ENCODE results near the gene TEKT5. TPM values are rescaled to one million over a fixed set of nuclear protein-coding genes. Genes with fewer than 3 reads are reported as not detected.

Gene TEKT5
- total RNA-seq, 4 donors from 2014 or later = not detected

DNA sequence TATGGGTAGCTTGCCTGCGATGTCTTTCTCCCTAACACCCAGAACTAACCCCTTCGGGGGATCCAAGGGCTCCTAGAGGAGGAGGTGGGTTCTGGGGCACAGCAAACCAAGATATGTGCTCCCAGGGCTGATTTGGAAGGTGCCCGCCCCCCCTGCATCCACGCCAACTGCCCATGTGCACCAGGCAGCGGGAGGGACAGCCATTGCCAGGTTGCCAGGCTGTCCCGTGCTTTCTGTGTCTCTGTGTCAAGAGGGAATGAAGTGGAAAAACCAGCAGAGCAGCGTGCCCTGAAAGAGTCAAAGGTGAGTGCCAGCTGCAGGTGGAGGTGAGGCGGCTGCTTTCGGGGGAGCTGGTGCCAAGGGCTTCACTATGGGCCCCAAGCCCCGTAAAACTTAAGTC, 6.4 kb downstream of the TEKT5 start:
- intact Hi-C loops (cut with DNase I) = no loop called here
- Histone ChIP-seq H3K4me3 (no peak overlapping the region), H3K4me1 (no peaks in the 10 kb centered on the region), H3K36me3 (no peaks in the 10 kb centered on the region), H3K27ac (replicated peaks in 1 of 4) (no peak overlapping the region), H3K9me3 (no peaks in the 10 kb centered on the region), H3K27me3 (peaks cover 0 to 13% (median 0%) of the 10 kb centered on the region in 4 donors)
- peak; percentile 53 for DNase-seq (ENCODE audit: extremely low spot score)
- WGBS = 81% methylated on average over 7 of the region's 10 CpGs
- TF ChIP-seq EP300 (IDR thresholded peaks at IDR 0.05) (no peak), POLR2A (IDR thresholded peaks at IDR 0.05; ENCODE audit: low read depth) (no peak), POLR2AphosphoS5 (IDR thresholded peaks at IDR 0.05) (no peak)
- TF ChIP-seq, protein P1, sequence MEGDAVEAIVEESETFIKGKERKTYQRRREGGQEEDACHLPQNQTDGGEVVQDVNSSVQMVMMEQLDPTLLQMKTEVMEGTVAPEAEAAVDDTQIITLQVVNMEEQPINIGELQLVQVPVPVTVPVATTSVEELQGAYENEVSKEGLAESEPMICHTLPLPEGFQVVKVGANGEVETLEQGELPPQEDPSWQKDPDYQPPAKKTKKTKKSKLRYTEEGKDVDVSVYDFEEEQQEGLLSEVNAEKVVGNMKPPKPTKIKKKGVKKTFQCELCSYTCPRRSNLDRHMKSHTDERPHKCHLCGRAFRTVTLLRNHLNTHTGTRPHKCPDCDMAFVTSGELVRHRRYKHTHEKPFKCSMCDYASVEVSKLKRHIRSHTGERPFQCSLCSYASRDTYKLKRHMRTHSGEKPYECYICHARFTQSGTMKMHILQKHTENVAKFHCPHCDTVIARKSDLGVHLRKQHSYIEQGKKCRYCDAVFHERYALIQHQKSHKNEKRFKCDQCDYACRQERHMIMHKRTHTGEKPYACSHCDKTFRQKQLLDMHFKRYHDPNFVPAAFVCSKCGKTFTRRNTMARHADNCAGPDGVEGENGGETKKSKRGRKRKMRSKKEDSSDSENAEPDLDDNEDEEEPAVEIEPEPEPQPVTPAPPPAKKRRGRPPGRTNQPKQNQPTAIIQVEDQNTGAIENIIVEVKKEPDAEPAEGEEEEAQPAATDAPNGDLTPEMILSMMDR (IDR thresholded peaks at IDR 0.05) = no peak

DNA sequence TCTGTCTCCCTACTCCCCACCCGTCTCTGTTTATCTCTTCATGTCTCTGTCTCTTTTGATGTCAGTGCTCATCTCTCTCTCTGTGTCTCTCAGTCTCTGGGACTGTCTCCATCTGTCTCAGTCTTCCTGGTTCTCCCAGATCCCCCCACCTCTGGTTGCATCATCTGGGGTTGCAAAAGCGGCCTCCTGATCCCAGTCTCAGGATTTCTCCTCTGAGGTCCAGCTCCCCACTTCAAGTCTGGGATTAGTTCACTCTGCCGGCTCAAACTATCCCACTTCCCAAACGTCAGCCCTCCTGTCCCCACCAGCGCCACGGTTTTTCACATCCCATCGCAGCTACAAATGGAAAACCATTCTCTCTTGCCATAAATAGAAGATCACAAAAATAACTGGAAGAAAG, 9.0 kb downstream of the TEKT5 start:
- no peaks in the 10 kb centered on the region for H3K4me1 ChIP-seq
- TF ChIP-seq POLR2A (IDR thresholded peaks at IDR 0.05; ENCODE audit: low read depth) = no peak
- TF ChIP-seq, protein P1 (IDR thresholded peaks at IDR 0.05) = no peak
- no peak for TF ChIP-seq EP300 (IDR thresholded peaks at IDR 0.05)
- no peak for TF ChIP-seq POLR2AphosphoS5 (IDR thresholded peaks at IDR 0.05)
- no peak overlapping the region for H3K4me3 ChIP-seq
- H3K9me3 ChIP-seq = no peaks in the 10 kb centered on the region
- intact Hi-C loops (cut with DNase I) = no loop called here
- no peak overlapping the region for H3K27ac ChIP-seq (replicated peaks in 1 of 4)
- peaks cover 0 to 22% (median 0%) of the 10 kb centered on the region in 4 donors for H3K27me3 ChIP-seq
- H3K36me3 ChIP-seq = no peaks in the 10 kb centered on the region
- WGBS = 93% methylated on average over 7 of the region's 7 CpGs
- peak; percentile 42 for DNase-seq (ENCODE audit: extremely low spot score)

DNA sequence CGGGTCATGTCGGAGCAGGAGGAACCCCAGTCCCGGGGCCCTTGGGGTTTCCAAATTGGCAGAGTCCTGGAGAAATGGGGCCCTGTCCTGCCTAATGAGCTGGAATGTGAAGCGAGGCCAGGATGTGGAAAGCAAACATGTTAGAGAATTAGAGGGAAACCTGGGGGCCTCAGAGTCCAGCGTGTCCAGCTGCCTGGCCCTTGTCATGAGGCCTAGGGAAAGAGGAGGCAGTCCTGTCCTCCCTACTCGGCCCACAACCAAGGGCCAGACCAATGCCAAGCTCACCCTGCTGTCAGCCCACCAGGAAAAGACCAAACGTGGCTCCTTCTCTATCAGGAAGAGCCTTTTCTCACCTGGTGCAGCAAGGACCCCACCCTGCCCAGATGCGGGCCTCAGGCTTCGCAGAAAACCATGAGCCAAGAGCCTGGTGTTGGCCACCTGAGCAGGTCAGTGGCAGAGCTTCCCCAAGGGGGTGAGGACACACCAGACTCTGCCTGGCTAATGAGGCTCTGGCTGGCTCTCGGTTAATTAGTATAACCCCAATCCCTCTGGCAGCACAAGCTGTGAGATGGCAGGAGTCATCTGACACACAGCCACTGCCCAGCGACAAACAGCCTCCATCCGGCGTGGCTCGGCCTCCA, 10.1 kb downstream of the TEKT5 start:
- H3K4me3 ChIP-seq = no peak overlapping the region
- TF ChIP-seq EP300 (IDR thresholded peaks at IDR 0.05) = no peak
- TF ChIP-seq, protein P1 (IDR thresholded peaks at IDR 0.05) = no peak
- TF ChIP-seq POLR2A (IDR thresholded peaks at IDR 0.05; ENCODE audit: low read depth) = no peak
- TF ChIP-seq POLR2AphosphoS5 (IDR thresholded peaks at IDR 0.05) = no peak
- no peaks in the 10 kb centered on the region for H3K9me3 ChIP-seq
- peak; percentile 79 for DNase-seq (ENCODE audit: extremely low spot score)
- H3K4me1 ChIP-seq = no peaks in the 10 kb centered on the region
- no peaks in the 10 kb centered on the region for H3K36me3 ChIP-seq
- H3K27ac ChIP-seq (replicated peaks in 1 of 4) = no peak overlapping the region
- intact Hi-C loops (cut with DNase I) = no loop called here
- peaks cover 0 to 19% (median 0%) of the 10 kb centered on the region in 4 donors for H3K27me3 ChIP-seq
- WGBS = 47% methylated on average over 11 of the region's 14 CpGs

DNA sequence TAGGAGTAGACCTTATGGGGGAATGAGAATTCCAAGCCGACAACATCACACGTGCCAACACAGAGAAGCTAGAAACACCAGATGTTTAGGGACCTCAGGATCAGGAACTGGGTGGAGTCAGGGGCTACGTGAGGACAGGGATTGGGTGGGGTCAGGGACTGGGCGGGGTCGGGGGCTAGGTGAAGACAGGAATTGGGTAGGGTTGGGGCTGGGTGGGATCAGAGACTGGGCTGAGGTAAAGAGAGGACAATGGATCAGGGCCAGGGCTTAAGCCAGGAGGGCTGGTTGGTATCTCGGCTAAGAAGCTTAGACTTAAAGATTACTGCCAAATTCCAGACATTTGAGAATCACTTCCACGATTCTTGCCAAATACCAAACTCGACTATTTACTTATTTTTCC, 11.6 kb downstream of the TEKT5 start:
- Histone ChIP-seq H3K36me3 (no peaks in the 10 kb centered on the region), H3K27ac (replicated peaks in 1 of 4) (no peak overlapping the region), H3K4me3 (no peak overlapping the region), H3K27me3 (peaks cover 0 to 22% (median 0%) of the 10 kb centered on the region in 4 donors), H3K4me1 (no peaks in the 10 kb centered on the region), H3K9me3 (no peaks in the 10 kb centered on the region)
- TF ChIP-seq, protein P1 (IDR thresholded peaks at IDR 0.05) = no peak
- TF ChIP-seq EP300 (IDR thresholded peaks at IDR 0.05) = no peak
- no peak for TF ChIP-seq POLR2AphosphoS5 (IDR thresholded peaks at IDR 0.05)
- TF ChIP-seq POLR2A (IDR thresholded peaks at IDR 0.05; ENCODE audit: low read depth) = no peak
- intact Hi-C loops (cut with DNase I) = no loop called here
- WGBS = 69% methylated on average over 7 of the region's 8 CpGs
- peak; percentile 86 for DNase-seq (ENCODE audit: extremely low spot score)

DNA sequence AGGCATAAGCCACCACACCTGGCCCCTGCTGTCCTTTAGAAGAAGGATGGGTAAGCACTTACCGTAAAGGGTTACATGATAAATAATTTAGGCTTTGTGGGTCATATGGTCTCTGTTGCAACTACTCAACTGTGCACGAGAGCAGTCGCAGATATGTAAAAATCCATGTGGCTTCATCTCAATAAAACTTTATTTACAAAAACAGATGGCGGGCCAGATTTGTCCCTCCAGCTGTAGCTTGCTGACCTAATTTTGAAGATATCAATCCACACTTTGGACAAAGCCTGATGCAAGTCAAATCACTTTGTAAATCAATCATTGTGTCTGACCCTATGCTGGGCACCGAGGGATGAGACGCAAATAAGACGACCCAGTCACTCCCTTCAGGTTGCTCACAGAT, 12.1 kb downstream of the TEKT5 start:
- Histone ChIP-seq H3K27ac (replicated peaks in 1 of 4) (no peak overlapping the region), H3K27me3 (peaks cover 0 to 26% (median 0%) of the 10 kb centered on the region in 4 donors), H3K4me1 (no peaks in the 10 kb centered on the region), H3K36me3 (no peaks in the 10 kb centered on the region), H3K9me3 (no peaks in the 10 kb centered on the region), H3K4me3 (no peak overlapping the region)
- TF ChIP-seq, protein P1 (IDR thresholded peaks at IDR 0.05) = no peak
- TF ChIP-seq POLR2A (IDR thresholded peaks at IDR 0.05; ENCODE audit: low read depth) (no peak), EP300 (IDR thresholded peaks at IDR 0.05) (no peak), POLR2AphosphoS5 (IDR thresholded peaks at IDR 0.05) (no peak)
- intact Hi-C loops (cut with DNase I) = no loop called here
- peak; percentile 75 for DNase-seq (ENCODE audit: extremely low spot score)
- WGBS = 81% methylated on average over 7 of the region's 7 CpGs

All from esophagus muscularis mucosa (tissue), 4 donors.